Measurements from ENCODE around the gene ATF7. TPM values are rescaled to one million over a fixed set of nuclear protein-coding genes. Genes with fewer than 3 reads are reported as not detected.
A peak's percentile ranks its signal among the peaks of the same experiment; 100 is the strongest.

The ATF7 gene
- polyA plus RNA-seq, 1 of the 3 experiments (the other 2 are of a cell fraction) = 12.8 TPM

DNA sequence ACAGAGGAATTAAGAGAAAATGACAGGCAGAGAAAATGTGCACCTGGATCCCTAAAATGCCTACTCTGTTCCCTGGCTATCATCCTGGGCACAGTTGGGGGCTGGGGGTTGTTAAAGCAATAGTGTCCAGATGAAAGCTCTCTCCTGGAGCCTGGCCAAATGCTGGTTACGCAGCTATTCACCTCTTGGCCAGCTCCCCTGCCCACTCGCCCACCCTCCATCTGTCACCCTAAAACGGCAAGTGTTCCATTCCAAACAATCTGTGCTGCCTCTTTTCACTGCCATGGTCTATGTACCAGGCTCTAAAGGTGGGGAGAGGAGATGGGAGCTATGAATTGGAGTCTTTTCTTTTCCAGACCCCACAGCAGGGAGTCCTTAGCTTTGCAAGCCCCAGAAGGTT lies 94.2 kb downstream of the ATF7 start:
- H3K9me3 ChIP-seq = no peaks in the 10 kb centered on the region
- H2AFZ ChIP-seq (ENCODE audit: low read depth) = no peak overlapping the region
- no peak overlapping the region for H3K27ac ChIP-seq (ENCODE audit: low read depth in 2 of 2, low read length in 1 of 2)
- 86% methylated on average over 3 of the region's 3 CpGs for WGBS (ENCODE audit: low lambda C conversion rate)
- no peak overlapping the region for H3K4me2 ChIP-seq
- no peaks in the 10 kb centered on the region for H3K27me3 ChIP-seq (ENCODE audit: insufficient read depth)
- peaks cover 3% of the 10 kb centered on the region for H3F3A ChIP-seq (replicated peaks; ENCODE audit: insufficient read depth)
- H4K20me1 ChIP-seq (ENCODE audit: insufficient read depth) = no peaks in the 10 kb centered on the region
- H3K9me2 ChIP-seq = no peaks in the 10 kb centered on the region
- TF ChIP-seq JUND (IDR thresholded peaks at IDR 0.05) (no peak), RXRA (IDR thresholded peaks at IDR 0.05; ENCODE audit: borderline replicate concordance, low read depth) (no peak), EZH2phosphoT487 (IDR thresholded peaks at IDR 0.05; ENCODE audit: borderline replicate concordance, low read depth) (no peak), MXI1 (IDR thresholded peaks at IDR 0.05; ENCODE audit: low read depth, low read length) (no peak), RAD21 (IDR thresholded peaks at IDR 0.05; ENCODE audit: low read length) (no peak), CHD2 (IDR thresholded peaks at IDR 0.05; ENCODE audit: low read length, partially characterized antibody) (no peak), YY1 (IDR thresholded peaks at IDR 0.05; ENCODE audit: low read depth) (no peak), FOXJ3 (CRISPR knock-in tag; IDR thresholded peaks at IDR 0.05) (no peak), POLR2AphosphoS5 (IDR thresholded peaks at IDR 0.05; ENCODE audit: low read depth, low read length) (no peak), FOXM1 (IDR thresholded peaks at IDR 0.05; ENCODE audit: low read depth) (no peak), EP300 (IDR thresholded peaks at IDR 0.05; ENCODE audit: borderline replicate concordance in 1 of 2, low read depth in 1 of 2, low read length in 1 of 2) (no peak), NRF1 (IDR thresholded peaks at IDR 0.05; ENCODE audit: low read depth, low read length) (no peak), RFX5 (IDR thresholded peaks at IDR 0.05; ENCODE audit: low read length) (no peak), ELF1 (IDR thresholded peaks at IDR 0.05) (no peak)
- TF ChIP-seq, protein P1, sequence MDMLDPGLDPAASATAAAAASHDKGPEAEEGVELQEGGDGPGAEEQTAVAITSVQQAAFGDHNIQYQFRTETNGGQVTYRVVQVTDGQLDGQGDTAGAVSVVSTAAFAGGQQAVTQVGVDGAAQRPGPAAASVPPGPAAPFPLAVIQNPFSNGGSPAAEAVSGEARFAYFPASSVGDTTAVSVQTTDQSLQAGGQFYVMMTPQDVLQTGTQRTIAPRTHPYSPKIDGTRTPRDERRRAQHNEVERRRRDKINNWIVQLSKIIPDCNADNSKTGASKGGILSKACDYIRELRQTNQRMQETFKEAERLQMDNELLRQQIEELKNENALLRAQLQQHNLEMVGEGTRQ (IDR thresholded peaks at IDR 0.05; ENCODE audit: borderline replicate concordance, low read depth, low read length) = no peak
- TF ChIP-seq, protein P2, sequence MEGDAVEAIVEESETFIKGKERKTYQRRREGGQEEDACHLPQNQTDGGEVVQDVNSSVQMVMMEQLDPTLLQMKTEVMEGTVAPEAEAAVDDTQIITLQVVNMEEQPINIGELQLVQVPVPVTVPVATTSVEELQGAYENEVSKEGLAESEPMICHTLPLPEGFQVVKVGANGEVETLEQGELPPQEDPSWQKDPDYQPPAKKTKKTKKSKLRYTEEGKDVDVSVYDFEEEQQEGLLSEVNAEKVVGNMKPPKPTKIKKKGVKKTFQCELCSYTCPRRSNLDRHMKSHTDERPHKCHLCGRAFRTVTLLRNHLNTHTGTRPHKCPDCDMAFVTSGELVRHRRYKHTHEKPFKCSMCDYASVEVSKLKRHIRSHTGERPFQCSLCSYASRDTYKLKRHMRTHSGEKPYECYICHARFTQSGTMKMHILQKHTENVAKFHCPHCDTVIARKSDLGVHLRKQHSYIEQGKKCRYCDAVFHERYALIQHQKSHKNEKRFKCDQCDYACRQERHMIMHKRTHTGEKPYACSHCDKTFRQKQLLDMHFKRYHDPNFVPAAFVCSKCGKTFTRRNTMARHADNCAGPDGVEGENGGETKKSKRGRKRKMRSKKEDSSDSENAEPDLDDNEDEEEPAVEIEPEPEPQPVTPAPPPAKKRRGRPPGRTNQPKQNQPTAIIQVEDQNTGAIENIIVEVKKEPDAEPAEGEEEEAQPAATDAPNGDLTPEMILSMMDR (IDR thresholded peaks at IDR 0.05) = no peak
- no peaks in the 10 kb centered on the region; the same call in 1 of the 2 replicates for H3K79me2 ChIP-seq (ENCODE audit: insufficient read depth)
- no peaks in the 10 kb centered on the region for H3K4me1 ChIP-seq (ENCODE audit: control insufficient read depth in 1 of 2, insufficient read depth in 2 of 2, low read depth in 1 of 2, low read length in 1 of 2)
- H3K9ac ChIP-seq = no peak overlapping the region
- ChIA-PET CTCF (interaction anchor here (0.7 to 2.8 kb wide), 5 partner anchors 11 to 214 kb away, joined by 3 to 21 read pairs (median 5); partner anchors contain the start of gene ATP5MC2), POLR2A (no interaction called here)
- H3K4me3 ChIP-seq (ENCODE audit: low read depth in 2 of 2, low read length in 1 of 2) = no peak overlapping the region
- no peak for DNase-seq
- H3K36me3 ChIP-seq (replicated peaks in 1 of 2; ENCODE audit: control insufficient read depth in 1 of 2, insufficient read depth in 2 of 2, low read length in 1 of 2) = peaks cover 41 to 61% of the 10 kb centered on the region in 2 experiments

DNA sequence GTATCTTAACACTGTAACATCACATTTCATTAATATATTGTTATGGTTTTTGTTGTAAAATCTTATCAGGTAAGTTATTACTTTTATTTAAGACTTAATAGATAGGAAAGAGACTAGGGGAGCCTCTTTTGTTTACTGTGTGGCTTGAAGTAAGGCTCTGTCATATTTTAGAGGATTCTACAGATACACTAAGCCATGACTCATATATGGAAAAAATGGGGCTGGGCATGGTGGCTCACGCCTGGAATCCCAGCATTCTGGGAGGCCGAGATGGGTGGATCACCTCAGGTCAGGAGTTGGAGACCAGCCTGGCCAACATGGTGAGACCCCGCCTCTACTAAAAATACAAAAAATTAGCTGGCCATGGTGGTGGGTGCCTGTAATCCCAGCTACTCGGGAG lies 95.3 kb downstream of the ATF7 start:
- 82% methylated on average over 3 of the region's 4 CpGs for WGBS (ENCODE audit: low lambda C conversion rate)
- no peaks in the 10 kb centered on the region for H3K27me3 ChIP-seq (ENCODE audit: insufficient read depth)
- no peak overlapping the region for H3K4me2 ChIP-seq
- H3K4me3 ChIP-seq (ENCODE audit: low read depth in 2 of 2, low read length in 1 of 2) = no peak overlapping the region
- TF ChIP-seq FOSL2 (IDR thresholded peaks at IDR 0.05; ENCODE audit: borderline replicate concordance, low read depth) (peak; percentile 31; the same call in 1 of the 2 replicates), RCOR1 (IDR thresholded peaks at IDR 0.05; ENCODE audit: low read length) (no peak)
- POLR2A ChIA-PET = no interaction called here
- CTCF ChIA-PET = interaction anchor here (1.0 to 1.9 kb wide), 3 partner anchors 23 to 215 kb away, joined by 3 to 7 read pairs (median 5); partner anchors contain the start of gene ATP5MC2
- peaks cover 3% of the 10 kb centered on the region for H3F3A ChIP-seq (replicated peaks; ENCODE audit: insufficient read depth)
- H3K9me2 ChIP-seq = no peaks in the 10 kb centered on the region
- DNase-seq = no peak
- H2AFZ ChIP-seq (ENCODE audit: low read depth) = no peak overlapping the region
- no peaks in the 10 kb centered on the region for H4K20me1 ChIP-seq (ENCODE audit: insufficient read depth)
- no peak overlapping the region for H3K9ac ChIP-seq
- no peak overlapping the region for H3K27ac ChIP-seq (ENCODE audit: low read depth in 2 of 2, low read length in 1 of 2)
- no peaks in the 10 kb centered on the region for H3K4me1 ChIP-seq (ENCODE audit: control insufficient read depth in 1 of 2, insufficient read depth in 2 of 2, low read depth in 1 of 2, low read length in 1 of 2)
- H3K9me3 ChIP-seq = no peaks in the 10 kb centered on the region
- no peaks in the 10 kb centered on the region; the same call in 1 of the 2 replicates for H3K79me2 ChIP-seq (ENCODE audit: insufficient read depth)
- peaks cover 41 to 57% of the 10 kb centered on the region in 2 experiments for H3K36me3 ChIP-seq (replicated peaks in 1 of 2; ENCODE audit: control insufficient read depth in 1 of 2, insufficient read depth in 2 of 2, low read length in 1 of 2)

Measured in SK-N-SH (cell line).